SK-N-SH treated with all-trans-retinoic acid at 6 μM for 48 hours (cell line): ENCODE data around the gene ENPP7.

Experiments
- ATAC-seq: fragments of 200-7000 bp; cut with Tn5 transposase; 3 replicates; pipeline ENCODE4 v1.9.1; 2020; ENCODE audit warnings: mild to moderate bottlenecking, moderate library complexity
- ARNTL ChIP-seq: fragments of 450-650 bp; formaldehyde crosslinking; IDR thresholded peaks from 2 replicates; pipeline ENCODE4 v1.5.0; 2020; ENCODE audit warnings: low read depth, mild to moderate bottlenecking, moderate library complexity, borderline replicate concordance
- CREB5 ChIP-seq: fragments of 250-450 bp; sonication (Bioruptor Pico); IDR thresholded peaks from 2 replicates; pipeline ENCODE4 v1.5.1; 2020; ENCODE audit warnings: low read depth, mild to moderate bottlenecking, moderate library complexity
- CSDC2 ChIP-seq: fragments of 250-450 bp; sonication (Bioruptor Pico); IDR thresholded peaks from 2 replicates; pipeline ENCODE4 v1.5.0; 2020; ENCODE audit warnings: mild to moderate bottlenecking, moderate library complexity
- ESRRG ChIP-seq: fragments of 250-450 bp; sonication (Bioruptor Pico); IDR thresholded peaks from 2 replicates; pipeline ENCODE4 v1.6.1; 2021; ENCODE audit warnings: mild to moderate bottlenecking
- GLIS3 ChIP-seq: fragments of 250-450 bp; sonication (Bioruptor Pico); IDR thresholded peaks from 2 replicates; pipeline ENCODE4 v1.5.0; 2020; ENCODE audit warnings: mild to moderate bottlenecking, moderate library complexity
- ISL1 ChIP-seq: fragments of 250-450 bp; sonication (Bioruptor Pico); IDR thresholded peaks from 2 replicates; pipeline ENCODE4 v2.1.2; 2022; ENCODE audit warnings: mild to moderate bottlenecking, moderate library complexity
- OSR1 ChIP-seq: fragments of 250-450 bp; sonication (Bioruptor Pico); IDR thresholded peaks from 2 replicates; pipeline ENCODE4 v1.8.0; 2022; ENCODE audit warnings: moderate library complexity, mild to moderate bottlenecking, inconsistent platforms
- PATZ1 ChIP-seq: fragments of 250-450 bp; sonication (Bioruptor Pico); IDR thresholded peaks from 2 replicates; pipeline ENCODE4 v1.8.0; 2020; ENCODE audit warnings: mild to moderate bottlenecking, moderate library complexity, borderline replicate concordance
- POU6F1 ChIP-seq: fragments of 250-450 bp; sonication (Bioruptor Pico); IDR thresholded peaks from 2 replicates; pipeline ENCODE4 v1.8.0; 2021; ENCODE audit warnings: low read depth, mild to moderate bottlenecking, moderate library complexity, borderline replicate concordance
- PPARA ChIP-seq: fragments of 250-450 bp; sonication (Bioruptor Pico); IDR thresholded peaks from 2 replicates; pipeline ENCODE4 v1.5.0; 2020; ENCODE audit warnings: mild to moderate bottlenecking, borderline replicate concordance
- RARB ChIP-seq: fragments of 250-450 bp; sonication (Bioruptor Pico); IDR thresholded peaks from 2 replicates; pipeline ENCODE4 v1.8.0; 2021; ENCODE audit warnings: mild to moderate bottlenecking, moderate library complexity
- SNAI2 ChIP-seq: fragments of 250-450 bp; sonication (Bioruptor Pico); IDR thresholded peaks from 2 replicates; pipeline ENCODE4 v1.5.0; 2020; ENCODE audit warnings: mild to moderate bottlenecking, moderate library complexity
- TCF4 ChIP-seq: fragments of 250-450 bp; sonication (Bioruptor Pico); IDR thresholded peaks from 2 replicates; pipeline ENCODE4 v1.8.0; 2021; ENCODE audit warnings: mild to moderate bottlenecking, moderate library complexity, borderline replicate concordance
- TOX ChIP-seq: fragments of 250-450 bp; sonication (Bioruptor Pico); IDR thresholded peaks from 2 replicates; pipeline ENCODE4 v1.8.0; 2021; ENCODE audit warnings: mild to moderate bottlenecking, moderate library complexity, borderline replicate concordance
- ZC3H10 ChIP-seq: fragments of 250-450 bp; sonication (Bioruptor Pico); IDR thresholded peaks from 2 replicates; pipeline ENCODE4 v1.5.1; 2021; ENCODE audit warnings: mild to moderate bottlenecking, moderate library complexity
- ZFP3 ChIP-seq: fragments of 250-450 bp; sonication (Bioruptor Pico); IDR thresholded peaks from 2 replicates; pipeline ENCODE4 v1.5.0; 2020; ENCODE audit warnings: mild to moderate bottlenecking, moderate library complexity
- ZFP30 ChIP-seq: fragments of 450-650 bp; formaldehyde crosslinking; IDR thresholded peaks from 2 replicates; pipeline ENCODE4 v1.5.0; 2022; ENCODE audit warnings: mild to moderate bottlenecking, moderate library complexity
- ZNF565 ChIP-seq: fragments of 450-650 bp; formaldehyde crosslinking; conservative IDR thresholded peaks from 2 replicates; pipeline ENCODE4 v1.5.0; 2020; ENCODE audit warnings: low read depth, mild to moderate bottlenecking, moderate library complexity
- ZNF70 ChIP-seq: fragments of 450-650 bp; formaldehyde crosslinking; IDR thresholded peaks from 2 replicates; pipeline ENCODE4 v1.5.0; 2020; ENCODE audit warnings: mild to moderate bottlenecking, moderate library complexity
- ZNF8 ChIP-seq: fragments of 450-650 bp; formaldehyde crosslinking; IDR thresholded peaks from 2 replicates; pipeline ENCODE4 v1.5.0; 2020; ENCODE audit warnings: mild to moderate bottlenecking, moderate library complexity
- TF ChIP-seq, protein P1 (sequence below): fragments of 250-450 bp; sonication (Bioruptor Pico); IDR thresholded peaks from 2 replicates; pipeline ENCODE4 v1.5.0; 2020; ENCODE audit warnings: mild to moderate bottlenecking, moderate library complexity
- TF ChIP-seq, protein P2 (sequence below): fragments of 250-450 bp; sonication (Bioruptor Pico); IDR thresholded peaks from 2 replicates; pipeline ENCODE4 v1.5.1; 2021; ENCODE audit warnings: mild to moderate bottlenecking, moderate library complexity

Gene ENPP7

DNA sequence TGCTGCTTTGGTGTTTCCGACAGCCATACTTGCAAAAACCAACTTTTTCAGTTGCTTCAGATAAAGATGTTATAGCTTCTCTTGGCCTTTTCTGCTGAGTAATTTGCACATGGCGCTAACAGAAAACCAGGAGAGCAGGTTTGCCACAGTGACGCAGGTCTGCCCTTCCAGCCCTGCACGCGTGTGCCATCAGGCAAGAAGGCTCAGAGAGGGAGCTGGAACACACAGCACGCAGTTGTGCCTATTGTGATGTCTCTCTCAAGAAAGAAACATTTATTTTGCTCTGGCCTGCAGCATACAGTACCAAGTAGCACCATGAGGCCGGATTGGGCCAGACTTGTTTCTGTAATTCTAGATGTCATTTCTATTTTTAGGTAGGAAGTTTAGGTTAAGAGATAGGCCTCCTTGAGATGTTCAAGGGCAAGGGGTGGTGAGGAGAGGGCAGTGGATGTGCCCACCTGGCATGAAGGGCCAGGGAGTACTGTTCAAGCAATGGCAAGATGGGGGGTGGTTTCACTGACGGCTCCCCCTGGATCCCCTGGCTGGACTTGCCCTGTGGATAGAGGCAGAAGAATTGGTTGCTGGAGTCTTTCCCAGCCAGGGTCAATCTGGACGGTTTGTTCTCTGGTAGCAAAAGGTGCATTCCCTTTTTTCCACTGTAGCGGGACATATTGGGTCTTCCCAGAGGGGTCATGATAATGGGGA, 49.1 kb downstream of the ENPP7 start:
- no peak for ATAC-seq
- no peak for TF ChIP-seq ZFP3
- TF ChIP-seq ARNTL (CRISPR knock-in tag), result no peak
- TF ChIP-seq SNAI2 (CRISPR knock-in tag), result no peak
- no peak for TF ChIP-seq ISL1 (CRISPR knock-in tag)
- no peak for TF ChIP-seq OSR1
- no peak for TF ChIP-seq ZNF8 (CRISPR knock-in tag)
- no peak for TF ChIP-seq PPARA (CRISPR knock-in tag)
- TF ChIP-seq CREB5 (CRISPR knock-in tag), result no peak
- TF ChIP-seq RARB (CRISPR knock-in tag), result no peak
- TF ChIP-seq, protein P1, sequence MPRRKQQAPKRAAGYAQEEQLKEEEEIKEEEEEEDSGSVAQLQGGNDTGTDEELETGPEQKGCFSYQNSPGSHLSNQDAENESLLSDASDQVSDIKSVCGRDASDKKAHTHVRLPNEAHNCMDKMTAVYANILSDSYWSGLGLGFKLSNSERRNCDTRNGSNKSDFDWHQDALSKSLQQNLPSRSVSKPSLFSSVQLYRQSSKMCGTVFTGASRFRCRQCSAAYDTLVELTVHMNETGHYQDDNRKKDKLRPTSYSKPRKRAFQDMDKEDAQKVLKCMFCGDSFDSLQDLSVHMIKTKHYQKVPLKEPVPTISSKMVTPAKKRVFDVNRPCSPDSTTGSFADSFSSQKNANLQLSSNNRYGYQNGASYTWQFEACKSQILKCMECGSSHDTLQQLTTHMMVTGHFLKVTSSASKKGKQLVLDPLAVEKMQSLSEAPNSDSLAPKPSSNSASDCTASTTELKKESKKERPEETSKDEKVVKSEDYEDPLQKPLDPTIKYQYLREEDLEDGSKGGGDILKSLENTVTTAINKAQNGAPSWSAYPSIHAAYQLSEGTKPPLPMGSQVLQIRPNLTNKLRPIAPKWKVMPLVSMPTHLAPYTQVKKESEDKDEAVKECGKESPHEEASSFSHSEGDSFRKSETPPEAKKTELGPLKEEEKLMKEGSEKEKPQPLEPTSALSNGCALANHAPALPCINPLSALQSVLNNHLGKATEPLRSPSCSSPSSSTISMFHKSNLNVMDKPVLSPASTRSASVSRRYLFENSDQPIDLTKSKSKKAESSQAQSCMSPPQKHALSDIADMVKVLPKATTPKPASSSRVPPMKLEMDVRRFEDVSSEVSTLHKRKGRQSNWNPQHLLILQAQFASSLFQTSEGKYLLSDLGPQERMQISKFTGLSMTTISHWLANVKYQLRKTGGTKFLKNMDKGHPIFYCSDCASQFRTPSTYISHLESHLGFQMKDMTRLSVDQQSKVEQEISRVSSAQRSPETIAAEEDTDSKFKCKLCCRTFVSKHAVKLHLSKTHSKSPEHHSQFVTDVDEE (CRISPR knock-in tag), result no peak
- TF ChIP-seq TOX, result no peak
- TF ChIP-seq POU6F1, result no peak
- TF ChIP-seq GLIS3 (CRISPR knock-in tag), result no peak
- TF ChIP-seq ZNF70 (CRISPR knock-in tag), result no peak

DNA sequence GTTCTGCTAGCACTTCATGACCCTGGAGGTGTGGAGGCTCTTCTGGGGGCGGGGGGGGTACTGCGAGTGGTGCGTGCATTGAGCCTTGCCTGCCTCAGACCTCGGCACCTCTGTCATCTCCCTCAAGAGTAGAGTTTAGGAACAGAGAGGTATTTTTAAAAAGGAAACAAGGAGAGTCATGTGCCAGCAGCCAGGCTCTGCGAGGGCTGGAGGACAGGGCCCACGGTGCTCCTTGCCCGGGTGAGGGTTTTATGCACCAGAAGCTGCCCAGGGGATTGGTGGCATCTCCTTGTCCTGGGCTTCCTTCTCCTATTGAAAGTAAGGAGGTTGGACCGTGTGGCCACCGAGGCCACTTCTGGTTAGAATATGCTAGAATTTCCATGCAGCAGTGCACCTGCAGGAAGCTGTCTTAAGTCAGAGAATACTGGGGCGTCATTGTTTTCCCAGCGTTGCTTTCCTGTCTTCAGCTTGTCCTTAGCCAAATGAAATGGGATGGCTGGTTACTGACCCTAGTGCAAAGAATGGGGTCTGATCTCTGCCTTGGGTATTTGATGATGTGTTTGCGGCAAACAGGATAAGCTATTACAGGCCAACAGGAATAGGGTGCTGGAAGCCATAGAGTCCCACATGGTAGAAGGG, 50.4 kb downstream of the ENPP7 start:
- TF ChIP-seq ZFP30 (CRISPR knock-in tag) (no peak), RARB (CRISPR knock-in tag) (no peak), CSDC2 (no peak), ZFP3 (no peak)
- no peak for ATAC-seq

DNA sequence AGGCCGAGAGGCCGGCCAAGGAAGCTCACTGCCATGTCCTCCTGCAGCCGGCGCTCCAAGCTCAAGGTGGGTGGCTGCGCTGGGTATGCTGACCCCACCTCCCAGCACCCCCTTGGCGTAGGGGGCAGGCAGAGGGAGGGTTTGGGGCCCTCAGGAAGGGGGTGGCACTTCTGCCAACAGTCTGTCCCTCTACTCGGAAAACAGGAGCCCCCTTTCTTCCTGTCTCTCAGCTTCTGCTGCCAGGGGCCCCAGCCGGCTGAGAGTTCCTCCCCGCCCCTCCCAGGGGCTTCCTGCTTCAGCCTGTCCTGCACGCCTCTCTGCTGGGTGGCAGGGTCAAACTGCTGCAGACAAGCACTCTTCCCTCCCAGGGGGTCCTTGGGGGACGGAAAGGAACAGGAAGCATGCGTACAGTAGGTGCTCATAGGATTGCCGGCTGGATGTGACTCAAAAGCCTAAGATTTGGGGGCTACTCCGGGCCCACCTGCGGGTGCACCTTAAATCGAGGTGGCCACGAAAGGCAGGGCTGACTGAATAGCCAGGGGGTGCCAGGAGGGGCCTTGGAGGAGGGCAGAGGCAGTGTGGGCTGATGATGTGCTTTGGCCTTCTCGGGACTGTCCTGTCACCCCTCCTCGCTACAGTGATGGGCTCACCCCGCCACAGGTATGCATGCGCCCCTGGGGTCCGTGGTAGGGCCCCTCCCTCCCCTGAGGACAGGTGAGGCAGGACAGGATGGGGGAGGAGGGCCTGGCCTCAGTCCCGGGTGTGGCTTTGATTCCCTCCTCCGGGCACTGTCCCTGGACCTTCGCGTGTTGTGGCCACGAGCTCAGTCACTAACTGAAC, 51.2 kb downstream of the ENPP7 start:
- no peak for ATAC-seq
- no peak for TF ChIP-seq SNAI2 (CRISPR knock-in tag)
- no peak for TF ChIP-seq OSR1
- no peak for TF ChIP-seq PATZ1 (CRISPR knock-in tag)
- TF ChIP-seq ISL1 (CRISPR knock-in tag), result no peak
- no peak for TF ChIP-seq ZC3H10 (CRISPR knock-in tag)
- TF ChIP-seq, protein P1 (CRISPR knock-in tag), result no peak
- TF ChIP-seq POU6F1, result no peak
- no peak for TF ChIP-seq TOX
- TF ChIP-seq, protein P2, sequence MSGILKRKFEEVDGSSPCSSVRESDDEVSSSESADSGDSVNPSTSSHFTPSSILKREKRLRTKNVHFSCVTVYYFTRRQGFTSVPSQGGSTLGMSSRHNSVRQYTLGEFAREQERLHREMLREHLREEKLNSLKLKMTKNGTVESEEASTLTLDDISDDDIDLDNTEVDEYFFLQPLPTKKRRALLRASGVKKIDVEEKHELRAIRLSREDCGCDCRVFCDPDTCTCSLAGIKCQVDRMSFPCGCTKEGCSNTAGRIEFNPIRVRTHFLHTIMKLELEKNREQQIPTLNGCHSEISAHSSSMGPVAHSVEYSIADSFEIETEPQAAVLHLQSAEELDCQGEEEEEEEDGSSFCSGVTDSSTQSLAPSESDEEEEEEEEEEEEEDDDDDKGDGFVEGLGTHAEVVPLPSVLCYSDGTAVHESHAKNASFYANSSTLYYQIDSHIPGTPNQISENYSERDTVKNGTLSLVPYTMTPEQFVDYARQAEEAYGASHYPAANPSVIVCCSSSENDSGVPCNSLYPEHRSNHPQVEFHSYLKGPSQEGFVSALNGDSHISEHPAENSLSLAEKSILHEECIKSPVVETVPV (CRISPR knock-in tag), result no peak
- no peak for TF ChIP-seq ZNF565 (CRISPR knock-in tag)
- TF ChIP-seq ZFP3, result no peak
- no peak for TF ChIP-seq TCF4 (CRISPR knock-in tag)
- no peak for TF ChIP-seq ESRRG (CRISPR knock-in tag)
- TF ChIP-seq ZFP30 (CRISPR knock-in tag), result no peak
- TF ChIP-seq RARB (CRISPR knock-in tag), result no peak
- TF ChIP-seq GLIS3 (CRISPR knock-in tag), result no peak
- TF ChIP-seq, all 23 proteins: peak for 0
